Measurements from ENCODE around the gene TRMT44. TPM values are rescaled to one million over a fixed set of nuclear protein-coding genes. Genes with fewer than 3 reads are reported as not detected.

TRMT44 gene
- total and polyA plus RNA-seq, 2 donors (not counting 1 experiment from before 2014, with no cell fraction given) = 13.3 to 37.4 TPM

DNA sequence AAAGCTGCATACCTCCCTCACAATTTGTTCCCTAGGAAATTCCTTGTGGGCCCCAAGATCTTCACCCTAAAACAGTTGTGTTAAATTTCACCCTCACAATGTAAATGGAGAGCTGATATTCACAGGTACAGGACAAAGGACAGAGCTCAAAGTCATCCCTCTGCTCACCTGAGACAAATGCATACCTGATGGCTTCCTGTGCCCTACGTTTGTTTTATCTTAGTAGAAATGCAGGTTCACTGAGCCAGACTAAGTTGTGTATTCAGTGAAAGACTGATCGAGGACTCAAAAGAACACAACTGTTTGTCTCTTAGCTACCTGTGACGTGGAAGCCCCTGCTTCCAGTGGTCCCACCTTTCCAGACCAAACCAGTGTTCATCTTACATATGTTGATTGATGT is 53.6 kb downstream of the TRMT44 start:
- CTCF ChIA-PET = no interaction called here
- 89% methylated on average over 3 of the region's 3 CpGs for WGBS (ENCODE audit: insufficient coverage)

GRCh38 chr4:8494983-8495548 is 54.5 kb downstream of the TRMT44 start:
- no peaks in the 10 kb centered on the region for H4K20me1 ChIP-seq (ENCODE audit: control insufficient read depth, insufficient read depth, low read length, poor library complexity, severe bottlenecking)
- POLR2A ChIA-PET = no interaction called here
- H3K27ac Mint-ChIP-seq = no peak overlapping the region
- no peaks in the 10 kb centered on the region for H3K27me3 ChIP-seq (replicated peaks in 1 of 4; ENCODE audit: control extremely low read depth in 1 of 4, control insufficient read depth in 3 of 4, insufficient read depth in 4 of 4, low read length in 3 of 4)
- WGBS (ENCODE audit: insufficient coverage) = 95% methylated on average over 3 of the region's 5 CpGs
- H3K4me1 ChIP-seq (ENCODE audit: control insufficient read depth in 2 of 2, insufficient read depth in 2 of 2, low read length in 2 of 2) = no peaks in the 10 kb centered on the region
- ATAC-seq (ENCODE audit: low read depth) (no peak), DNase-seq (no peak)
- CTCF ChIA-PET = no interaction called here
- no peaks in the 10 kb centered on the region for H3K36me3 ChIP-seq (replicated peaks in 1 of 2; ENCODE audit: control extremely low read depth in 1 of 2, control insufficient read depth in 1 of 2, extremely low read depth in 1 of 2, insufficient read depth in 2 of 2, low read length in 1 of 2)
- H3K9me3 ChIP-seq (ENCODE audit: control extremely low read depth in 1 of 3, control insufficient read depth in 2 of 3, insufficient read depth in 1 of 3, low read length in 2 of 3) = peaks cover 0 to 35% (median 14%) of the 10 kb centered on the region in 3 donors
- no peak overlapping the region for H3K27ac ChIP-seq (ENCODE audit: low read length in 2 of 2)
- H2AFZ ChIP-seq (ENCODE audit: insufficient read depth, low read depth, low read length, poor library complexity, severe bottlenecking) = no peak overlapping the region
- H3K4me3 Mint-ChIP-seq = no peak overlapping the region
- H3K4me3 ChIP-seq (ENCODE audit: control extremely low read depth in 1 of 5, extremely low read depth in 1 of 5, insufficient read depth in 1 of 5, low read depth in 2 of 5, low read length in 4 of 5) = no peak overlapping the region
- no peak for TF ChIP-seq EZH2 (IDR thresholded peaks at IDR 0.05; ENCODE audit: borderline replicate concordance, insufficient read depth, low read depth, low read length, poor library complexity, severe bottlenecking)
- TF ChIP-seq, protein P1, sequence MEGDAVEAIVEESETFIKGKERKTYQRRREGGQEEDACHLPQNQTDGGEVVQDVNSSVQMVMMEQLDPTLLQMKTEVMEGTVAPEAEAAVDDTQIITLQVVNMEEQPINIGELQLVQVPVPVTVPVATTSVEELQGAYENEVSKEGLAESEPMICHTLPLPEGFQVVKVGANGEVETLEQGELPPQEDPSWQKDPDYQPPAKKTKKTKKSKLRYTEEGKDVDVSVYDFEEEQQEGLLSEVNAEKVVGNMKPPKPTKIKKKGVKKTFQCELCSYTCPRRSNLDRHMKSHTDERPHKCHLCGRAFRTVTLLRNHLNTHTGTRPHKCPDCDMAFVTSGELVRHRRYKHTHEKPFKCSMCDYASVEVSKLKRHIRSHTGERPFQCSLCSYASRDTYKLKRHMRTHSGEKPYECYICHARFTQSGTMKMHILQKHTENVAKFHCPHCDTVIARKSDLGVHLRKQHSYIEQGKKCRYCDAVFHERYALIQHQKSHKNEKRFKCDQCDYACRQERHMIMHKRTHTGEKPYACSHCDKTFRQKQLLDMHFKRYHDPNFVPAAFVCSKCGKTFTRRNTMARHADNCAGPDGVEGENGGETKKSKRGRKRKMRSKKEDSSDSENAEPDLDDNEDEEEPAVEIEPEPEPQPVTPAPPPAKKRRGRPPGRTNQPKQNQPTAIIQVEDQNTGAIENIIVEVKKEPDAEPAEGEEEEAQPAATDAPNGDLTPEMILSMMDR (IDR thresholded peaks at IDR 0.05) = no peak
- no peak overlapping the region for H3K4me2 ChIP-seq (replicated peaks; ENCODE audit: low read depth, low read length, poor library complexity, severe bottlenecking)
- no peak overlapping the region for H3K9ac ChIP-seq (ENCODE audit: low read length)
- no peaks in the 10 kb centered on the region for H3K79me2 ChIP-seq (ENCODE audit: control insufficient read depth, insufficient read depth, low read length)
- H3K27me3 Mint-ChIP-seq = no peaks in the 10 kb centered on the region
- H3K9me3 Mint-ChIP-seq (ENCODE audit: insufficient read depth) = peaks cover 5% of the 10 kb centered on the region
- H3K4me1 Mint-ChIP-seq = no peaks in the 10 kb centered on the region
- intact Hi-C loops (cut with micrococcal nuclease) = no loop called here

More for the DNA sequence above, 53.6 kb downstream of the TRMT44 start:
- Histone ChIP-seq H3K4me2 (replicated peaks; ENCODE audit: low read depth, low read length, poor library complexity, severe bottlenecking) (no peak overlapping the region), H3K4me3 (ENCODE audit: control extremely low read depth in 1 of 5, extremely low read depth in 1 of 5, insufficient read depth in 1 of 5, low read depth in 2 of 5, low read length in 4 of 5) (no peak overlapping the region), H3K9ac (ENCODE audit: low read length) (no peak overlapping the region), H3K36me3 (replicated peaks in 1 of 2; ENCODE audit: control extremely low read depth in 1 of 2, control insufficient read depth in 1 of 2, extremely low read depth in 1 of 2, insufficient read depth in 2 of 2, low read length in 1 of 2) (no peaks in the 10 kb centered on the region), H3K79me2 (ENCODE audit: control insufficient read depth, insufficient read depth, low read length) (no peaks in the 10 kb centered on the region), H3K27ac (ENCODE audit: low read length in 2 of 2) (no peak overlapping the region), H3K4me1 (ENCODE audit: control insufficient read depth in 2 of 2, insufficient read depth in 2 of 2, low read length in 2 of 2) (no peaks in the 10 kb centered on the region), H4K20me1 (ENCODE audit: control insufficient read depth, insufficient read depth, low read length, poor library complexity, severe bottlenecking) (no peaks in the 10 kb centered on the region), H3K27me3 (replicated peaks in 1 of 4; ENCODE audit: control extremely low read depth in 1 of 4, control insufficient read depth in 3 of 4, insufficient read depth in 4 of 4, low read length in 3 of 4) (no peaks in the 10 kb centered on the region), H3K9me3 (ENCODE audit: control extremely low read depth in 1 of 3, control insufficient read depth in 2 of 3, insufficient read depth in 1 of 3, low read length in 2 of 3) (peaks cover 0 to 35% (median 14%) of the 10 kb centered on the region in 3 donors), H2AFZ (ENCODE audit: insufficient read depth, low read depth, low read length, poor library complexity, severe bottlenecking) (no peak overlapping the region)
- H3K27ac Mint-ChIP-seq = no peak overlapping the region
- no peak for DNase-seq
- H3K4me1 Mint-ChIP-seq = no peaks in the 10 kb centered on the region
- POLR2A ChIA-PET = no interaction called here
- intact Hi-C loops (cut with micrococcal nuclease) = no loop called here
- TF ChIP-seq, protein P1 (IDR thresholded peaks at IDR 0.05) = no peak
- no peak for TF ChIP-seq EZH2 (IDR thresholded peaks at IDR 0.05; ENCODE audit: borderline replicate concordance, insufficient read depth, low read depth, low read length, poor library complexity, severe bottlenecking)
- H3K27me3 Mint-ChIP-seq = no peaks in the 10 kb centered on the region
- no peak overlapping the region for H3K4me3 Mint-ChIP-seq
- H3K9me3 Mint-ChIP-seq (ENCODE audit: insufficient read depth) = peaks cover 5% of the 10 kb centered on the region
- ATAC-seq (ENCODE audit: low read depth) = no peak
